CD14-positive monocyte (primary cell): ENCODE measurements around the gene ABHD17C. TPM values are rescaled to one million over a fixed set of nuclear protein-coding genes. Genes with fewer than 3 reads are reported as not detected.
"Not testable (repeated sequence)": the region's sequence is repeated elsewhere in the genome, so short reads cannot be mapped to it uniquely, and the experiment has no call there.

Experiments used
- DNase-seq, 3 donors: peaks; one replicate each; pipeline ENCODE4 v3.0.0-alpha.2; 2011 to 2022
- H2AFZ ChIP-seq: 2 replicates; pipeline ENCODE4 v1.6.0; 2012; ENCODE audit warnings: mild to moderate bottlenecking, low read depth, low read length, inconsistent platforms; ENCODE audit not compliant: insufficient read depth, poor library complexity, severe bottlenecking
- H3K27ac ChIP-seq, 2 donors: 1 replicate in 1 of 2; 2 replicates in 1 of 2; pipeline ENCODE4 v1.5.1; 2012 to 2013; ENCODE audit warnings: low read length in 2 of 2, control low read depth in 1 of 2, inconsistent platforms in 1 of 2, low read depth in 1 of 2, mild to moderate bottlenecking in 1 of 2
- H3K27me3 ChIP-seq, 2 donors: one replicate each; pipeline versions ENCODE4 v1.6.0 to v1.6.1; 2011 to 2013; ENCODE audit warnings: low read length in 2 of 2; ENCODE audit not compliant: control insufficient read depth in 2 of 2, insufficient read depth in 2 of 2
- H3K36me3 ChIP-seq, 2 donors: replicated peaks in 1 of 2; 1 replicate in 1 of 2; 2 replicates in 1 of 2; pipeline versions ENCODE4 v1.5.1 to v1.6.1; 2012 to 2013; ENCODE audit warnings: low read length in 2 of 2, control low read depth in 1 of 2, inconsistent platforms in 1 of 2, mild to moderate bottlenecking in 1 of 2; ENCODE audit not compliant: insufficient read depth in 2 of 2, control insufficient read depth in 1 of 2
- H3K4me1 ChIP-seq, 2 donors: 1 replicate in 1 of 2; 2 replicates in 1 of 2; pipeline versions ENCODE4 v1.5.1 to v1.6.1; 2012 to 2013; ENCODE audit warnings: low read length in 2 of 2, control low read depth in 1 of 2, inconsistent platforms in 1 of 2, mild to moderate bottlenecking in 1 of 2, moderate library complexity in 1 of 2; ENCODE audit not compliant: insufficient read depth in 2 of 2, control insufficient read depth in 1 of 2
- H3K4me2 ChIP-seq: replicated peaks from 2 replicates; pipeline ENCODE3; 2012; ENCODE audit warnings: low read length, moderate library complexity, mild to moderate bottlenecking; ENCODE audit not compliant: poor library complexity, severe bottlenecking; ENCODE audit errors: extremely low read depth
- H3K4me3 ChIP-seq, 3 experiments: fragments of 200-600 bp in 1 of 3; sonication (generic) in 1 of 3; replicated peaks in 1 of 3; 1 replicate in 2 of 3; 2 replicates in 1 of 3; pipeline ENCODE4 v1.5.1; 2011 to 2013; ENCODE audit warnings: low read length in 3 of 3, mild to moderate bottlenecking in 3 of 3, control low read depth in 2 of 3, low read depth in 2 of 3, inconsistent platforms in 1 of 3, moderate library complexity in 1 of 3
- H3K79me2 ChIP-seq: 2 replicates; pipeline ENCODE4 v1.6.0; 2012; ENCODE audit warnings: mild to moderate bottlenecking, control low read depth, inconsistent platforms, low read length, moderate library complexity; ENCODE audit not compliant: insufficient read depth
- H3K9ac ChIP-seq: 2 replicates; pipeline ENCODE4 v1.6.0; 2017; ENCODE audit warnings: low read length, mild to moderate bottlenecking; ENCODE audit not compliant: insufficient read depth, poor library complexity, severe bottlenecking
- H3K9me3 ChIP-seq, 2 donors: replicated peaks in 1 of 2; 1 replicate in 1 of 2; 2 replicates in 1 of 2; pipeline versions ENCODE4 v1.5.1 to v1.6.1; 2012 to 2013; ENCODE audit warnings: low read length in 2 of 2, control low read depth in 1 of 2; ENCODE audit not compliant: control insufficient read depth in 1 of 2, insufficient read depth in 1 of 2
- H4K20me1 ChIP-seq: 2 replicates; pipeline ENCODE4 v1.6.0; 2012; ENCODE audit warnings: mild to moderate bottlenecking, low read length, control low read depth, moderate library complexity; ENCODE audit not compliant: insufficient read depth
- H3K27ac Mint-ChIP-seq, 7 donors: one replicate each; pipeline ENCODE4 v1.8.0; 2020; ENCODE audit warnings: mild to moderate bottlenecking in 7 of 7, mixed read lengths in 7 of 7, moderate library complexity in 6 of 7, inconsistent platforms in 2 of 7
- H3K27me3 Mint-ChIP-seq, 3 donors: one replicate each; pipeline ENCODE4 v1.8.0; 2021 to 2022; ENCODE audit warnings: low read depth in 3 of 3, mild to moderate bottlenecking in 3 of 3, mixed read lengths in 3 of 3, moderate library complexity in 3 of 3, inconsistent platforms in 1 of 3
- H3K36me3 Mint-ChIP-seq, 2 donors: one replicate each; pipeline ENCODE4 v1.8.0; 2020; ENCODE audit warnings: mixed read lengths in 2 of 2, inconsistent platforms in 1 of 2, mild to moderate bottlenecking in 1 of 2
- H3K4me1 Mint-ChIP-seq: one replicate; pipeline ENCODE4 v1.8.0; 2020; ENCODE audit warnings: mild to moderate bottlenecking, mixed read lengths
- H3K4me3 Mint-ChIP-seq, 2 donors: one replicate each; pipeline ENCODE4 v1.8.0; 2020; ENCODE audit warnings: mild to moderate bottlenecking in 2 of 2, mixed read lengths in 2 of 2, moderate library complexity in 1 of 2
- H3K9me3 Mint-ChIP-seq, 7 donors: one replicate each; pipeline ENCODE4 v1.8.0; 2020 to 2022; ENCODE audit warnings: mixed read lengths in 7 of 7, mild to moderate bottlenecking in 6 of 7, moderate library complexity in 6 of 7, inconsistent platforms in 2 of 7
- WGBS: methylation state at CpG from one replicate; pipeline ENCODE4 v1.1.5; 2013; ENCODE audit warnings: missing lambda C conversion rate; ENCODE audit not compliant: insufficient coverage; 5-methylcytosine and 5-hydroxymethylcytosine counted together
- intact Hi-C, 2 donors: fragments of 100-400 bp; cut with micrococcal nuclease; formaldehyde crosslinking; loops; one replicate each; pipeline versions ENCODE4 v1.15.0 to v1.15.1; 2023
- polyA minus RNA-seq: library from RNA; depleted of rRNA, polyadenylated mRNA; stranded (reverse); fragments of >200 nt; gene quantifications from 2 replicates; pipeline ENCODE4 v1.2.3, GENCODE V29; 2012
- polyA plus RNA-seq, 3 donors: library from polyadenylated mRNA; depleted of rRNA in 1 of 3; unstranded in 2 of 3; stranded (reverse) in 1 of 3; fragments of 300-500 nt in 2 of 3; fragments of >200 nt in 1 of 3; fragmentation: Illumina TruSeq in 2 of 3; gene quantifications; 1 replicate in 2 of 3; 2 replicates in 1 of 3; pipeline ENCODE4 v1.2.3, GENCODE V29; 2012 to 2021
- total RNA-seq, 12 experiments: library from RNA in 1 of 12; stranded (reverse) in 1 of 12; fragments of 120-200 nt in 1 of 12; gene quantifications; one replicate each; pipeline ENCODE4 v1.2.4 and lab custom pipeline; 2013 to 2026; ENCODE audit warnings: mixed read lengths in 6 of 12, inconsistent platforms in 1 of 12
- TF ChIP-seq, protein P1 (sequence below): fragments of 200-600 bp; IDR thresholded peaks from one replicate; pipeline ENCODE4 v1.8.0; 2022; ENCODE audit warnings: antibody characterized with exemption, mild to moderate bottlenecking

The ABHD17C gene
- 0.27 TPM for total RNA-seq (2013)
- polyA plus RNA-seq = under 1 TPM; 0.48 to 0.76 (median 0.68) TPM
- 0.96 and 0.97 TPM in 2 replicates for polyA minus RNA-seq
- total RNA-seq (lab: John Stamatoyannopoulos, UW) = 2.2 to 7.0 (median 3.6) reads per million in 11 experiments

DNA sequence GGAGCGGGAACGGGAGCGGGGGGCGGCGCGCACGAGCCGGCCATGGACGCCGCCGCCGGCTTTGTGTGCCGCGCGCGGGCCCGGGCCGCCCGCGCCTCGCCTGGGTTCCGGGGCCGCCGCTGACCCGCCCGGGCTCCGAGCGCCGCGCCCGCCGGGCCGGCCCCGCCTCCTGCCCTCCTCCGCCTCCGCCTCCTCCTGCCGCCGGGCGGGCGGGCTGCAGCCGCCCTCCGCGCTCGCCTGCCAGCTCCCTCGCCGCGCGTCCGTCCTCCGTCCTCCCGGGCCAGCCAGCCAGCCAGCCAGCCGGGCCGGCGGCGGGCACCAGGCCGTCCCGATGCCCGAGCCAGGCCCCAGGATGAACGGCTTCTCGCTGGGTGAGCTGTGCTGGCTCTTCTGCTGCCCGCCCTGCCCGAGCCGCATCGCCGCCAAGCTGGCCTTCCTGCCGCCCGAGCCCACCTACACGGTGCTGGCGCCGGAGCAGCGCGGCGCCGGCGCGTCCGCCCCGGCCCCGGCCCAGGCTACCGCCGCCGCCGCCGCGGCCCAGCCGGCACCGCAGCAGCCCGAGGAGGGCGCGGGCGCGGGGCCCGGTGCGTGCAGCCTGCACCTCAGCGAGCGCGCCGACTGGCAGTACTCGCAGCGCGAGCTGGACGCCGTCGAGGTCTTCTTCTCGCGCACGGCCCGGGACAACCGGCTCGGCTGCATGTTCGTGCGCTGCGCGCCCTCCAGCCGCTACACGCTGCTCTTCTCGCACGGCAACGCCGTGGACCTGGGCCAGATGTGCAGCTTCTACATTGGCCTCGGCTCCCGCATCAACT is at the start of gene ABHD17C:
Gene ABHD17C, plus strand, starts transcription at position 212 of the 812 bp plus-strand sequence. Its CDS starts 120 bp downstream, at position 332.
- peak within 1 kb of the TSS; percentile 93 for H2AFZ ChIP-seq
- H3K27me3 ChIP-seq = peaks cover 0 to 9% of the 10 kb centered on the region in 2 donors
- DNase-seq = peak in 2 of 3 donors; percentile 10 to 15
- WGBS = under 1% methylated on average over 122 of the region's 122 CpGs
- H4K20me1 ChIP-seq = no peaks in the 10 kb centered on the region
- peaks cover 7% of the 10 kb centered on the region for H3K79me2 ChIP-seq
- peak within 1 kb of the TSS; percentile 95 for H3K4me2 ChIP-seq
- H3K9me3 Mint-ChIP-seq = no peaks in the 10 kb centered on the region
- peak within 1 kb of the TSS in 5 of 7 donors; percentile 33 to 82 (median 68) for H3K27ac Mint-ChIP-seq
- H3K36me3 Mint-ChIP-seq = no peaks in the 10 kb centered on the region
- H3K36me3 ChIP-seq = no peaks in the 10 kb centered on the region
- no peak within 1 kb of the TSS for H3K27ac ChIP-seq
- peaks cover 17 to 24% of the 10 kb centered on the region in 2 donors for H3K4me1 ChIP-seq
- TF ChIP-seq, protein P1, sequence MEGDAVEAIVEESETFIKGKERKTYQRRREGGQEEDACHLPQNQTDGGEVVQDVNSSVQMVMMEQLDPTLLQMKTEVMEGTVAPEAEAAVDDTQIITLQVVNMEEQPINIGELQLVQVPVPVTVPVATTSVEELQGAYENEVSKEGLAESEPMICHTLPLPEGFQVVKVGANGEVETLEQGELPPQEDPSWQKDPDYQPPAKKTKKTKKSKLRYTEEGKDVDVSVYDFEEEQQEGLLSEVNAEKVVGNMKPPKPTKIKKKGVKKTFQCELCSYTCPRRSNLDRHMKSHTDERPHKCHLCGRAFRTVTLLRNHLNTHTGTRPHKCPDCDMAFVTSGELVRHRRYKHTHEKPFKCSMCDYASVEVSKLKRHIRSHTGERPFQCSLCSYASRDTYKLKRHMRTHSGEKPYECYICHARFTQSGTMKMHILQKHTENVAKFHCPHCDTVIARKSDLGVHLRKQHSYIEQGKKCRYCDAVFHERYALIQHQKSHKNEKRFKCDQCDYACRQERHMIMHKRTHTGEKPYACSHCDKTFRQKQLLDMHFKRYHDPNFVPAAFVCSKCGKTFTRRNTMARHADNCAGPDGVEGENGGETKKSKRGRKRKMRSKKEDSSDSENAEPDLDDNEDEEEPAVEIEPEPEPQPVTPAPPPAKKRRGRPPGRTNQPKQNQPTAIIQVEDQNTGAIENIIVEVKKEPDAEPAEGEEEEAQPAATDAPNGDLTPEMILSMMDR = no peak
- peak within 1 kb of the TSS; percentile 53 to 99 (median 89) for H3K4me3 ChIP-seq
- peak within 1 kb of the TSS; percentile 97 for H3K4me3 Mint-ChIP-seq
- H3K4me1 Mint-ChIP-seq = peaks cover 21% of the 10 kb centered on the region
- no peaks in the 10 kb centered on the region for H3K9me3 ChIP-seq
- intact Hi-C loops = loop anchor here in 1 of 2 donors (5.0 kb wide), 1 partner anchor 82 kb away; the partner anchor contains the start of gene CEMIP
- peaks cover 10 to 12% (median 11%) of the 10 kb centered on the region in 3 donors for H3K27me3 Mint-ChIP-seq
- H3K9ac ChIP-seq = peak within 1 kb of the TSS; percentile 69

DNA sequence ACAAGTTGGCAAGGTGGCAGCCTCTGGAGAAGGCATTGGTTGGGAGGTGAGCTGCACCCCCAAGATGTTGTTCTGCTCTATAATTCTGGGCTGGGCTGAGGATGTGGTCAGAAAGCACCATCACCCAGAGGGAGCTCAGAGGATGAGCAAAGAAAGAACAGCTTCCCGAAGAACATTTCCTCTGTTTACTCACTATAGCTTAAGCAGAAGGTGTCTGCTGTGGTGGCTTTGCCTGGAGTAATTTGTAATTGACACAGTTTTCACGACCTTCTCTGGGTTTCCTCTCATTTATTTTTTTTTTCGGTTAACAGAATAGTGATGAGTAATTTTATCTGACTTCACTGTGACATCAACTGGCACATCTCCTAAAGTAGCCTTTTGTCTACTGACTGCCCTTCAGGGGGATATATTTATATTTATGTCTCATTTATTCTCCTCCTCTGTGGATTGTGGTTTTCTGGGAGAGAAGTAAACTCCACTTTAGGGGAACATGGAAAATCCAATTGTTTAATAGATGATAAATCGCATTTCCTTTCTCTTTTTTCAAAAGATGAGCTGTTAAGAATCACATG is 49.5 kb upstream of the ABHD17C start:
- no peak overlapping the region for H2AFZ ChIP-seq
- H3K4me1 Mint-ChIP-seq = peaks cover 30% of the 10 kb centered on the region
- H4K20me1 ChIP-seq = no peaks in the 10 kb centered on the region
- TF ChIP-seq, protein P1 = no peak
- H3K27ac Mint-ChIP-seq = no peak overlapping the region
- H3K27ac ChIP-seq = no peak overlapping the region
- H3K36me3 ChIP-seq = no peaks in the 10 kb centered on the region
- no peak overlapping the region for H3K4me3 ChIP-seq
- intact Hi-C loops = no loop called here
- no peak for DNase-seq
- no peaks in the 10 kb centered on the region for H3K36me3 Mint-ChIP-seq
- H3K79me2 ChIP-seq = no peaks in the 10 kb centered on the region
- H3K27me3 ChIP-seq = no peaks in the 10 kb centered on the region
- H3K4me3 Mint-ChIP-seq = no peak overlapping the region
- WGBS = no CpG with 5 or more reads among the region's 4 CpGs
- H3K4me2 ChIP-seq = no peak overlapping the region
- peaks cover 0 to 3% (median 1%) of the 10 kb centered on the region in 3 donors for H3K27me3 Mint-ChIP-seq
- peaks cover 7 to 19% (median 10%) of the 10 kb centered on the region in 7 donors for H3K9me3 Mint-ChIP-seq
- peaks cover 14 to 16% of the 10 kb centered on the region in 2 donors for H3K4me1 ChIP-seq
- peaks cover 7 to 14% of the 10 kb centered on the region in 2 donors for H3K9me3 ChIP-seq
- H3K9ac ChIP-seq = no peak overlapping the region

DNA sequence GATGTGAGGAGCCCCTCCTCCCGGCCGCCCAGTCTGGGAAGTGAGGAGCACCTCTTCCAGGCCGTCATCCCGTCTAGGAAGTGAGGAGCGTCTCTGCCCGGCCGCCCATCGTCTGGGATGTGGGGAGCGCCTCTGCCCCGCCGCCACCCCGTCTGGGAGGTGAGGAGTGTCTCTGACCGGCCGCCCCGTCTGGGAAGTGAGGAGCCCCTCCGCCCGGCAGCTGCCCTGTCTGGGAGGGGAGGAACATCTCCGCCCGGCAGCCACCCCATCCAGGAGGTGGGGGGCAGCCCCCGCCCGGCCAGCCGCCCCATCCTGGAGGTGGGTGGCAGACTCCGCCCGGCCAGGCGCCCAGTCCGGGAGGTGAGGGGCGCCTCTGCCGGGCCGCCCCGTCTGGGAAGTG is 47.7 kb upstream of the ABHD17C start:
- H3K27me3 ChIP-seq, H3K27me3 Mint-ChIP-seq, H3K79me2 ChIP-seq, H3K9ac ChIP-seq, H2AFZ ChIP-seq, DNase-seq, H4K20me1 ChIP-seq, H3K36me3 ChIP-seq, H3K36me3 Mint-ChIP-seq, H3K4me2 ChIP-seq, H3K27ac Mint-ChIP-seq, H3K27ac ChIP-seq, intact Hi-C loops, H3K4me3 Mint-ChIP-seq, H3K4me3 ChIP-seq: not testable (repeated sequence)
- Histone ChIP-seq H3K4me1 (peaks cover 14 to 16% of the 10 kb centered on the region in 2 donors), H3K9me3 (peaks cover 2 to 10% of the 10 kb centered on the region in 2 donors)
- 97% methylated on average over 12 of the region's 30 CpGs for WGBS
- H3K9me3 Mint-ChIP-seq = peaks cover 4 to 17% (median 12%) of the 10 kb centered on the region in 7 donors
- peaks cover 30% of the 10 kb centered on the region for H3K4me1 Mint-ChIP-seq
